Adrenal gland (tissue), 12 donors: Measurements from ENCODE around the gene VENTX. TPM values are rescaled to one million over a fixed set of nuclear protein-coding genes. Genes with fewer than 3 reads are reported as not detected.

Source experiments
- DNase-seq, 7 donors: peaks; one replicate each; pipeline ENCODE4 v3.0.0-alpha.2; 2019 to 2020
- H3K27ac ChIP-seq, 5 donors: fragments of 200-600 bp; sonication (generic) in 4 of 5; 1 replicate in 3 of 5; 2 replicates in 2 of 5; pipeline versions ENCODE4 v1.5.1 to v1.8.0; 2016 to 2020; ENCODE audit warnings: mild to moderate bottlenecking in 1 of 5
- H3K27me3 ChIP-seq: fragments of 200-600 bp; 2 replicates; pipeline ENCODE4 v1.8.0; 2021
- H3K36me3 ChIP-seq, 2 donors: fragments of 200-600 bp; replicated peaks in 1 of 2; 1 replicate in 1 of 2; 2 replicates in 1 of 2; pipeline versions ENCODE4 v1.5.1 to v1.8.0; 2018 to 2022
- H3K4me1 ChIP-seq, 2 donors: fragments of 200-600 bp; replicated peaks in 1 of 2; 1 replicate in 1 of 2; 2 replicates in 1 of 2; pipeline versions ENCODE4 v1.5.1 to v1.8.0; 2018 to 2021
- H3K4me3 ChIP-seq, 4 donors: fragments of 200-600 bp; sonication (generic) in 3 of 4; one replicate each; pipeline ENCODE4 v1.5.1; 2016 to 2018
- H3K9me3 ChIP-seq, 3 donors: fragments of 200-600 bp; sonication (generic) in 1 of 3; replicated peaks in 1 of 3; 1 replicate in 2 of 3; 2 replicates in 1 of 3; pipeline versions ENCODE4 v1.5.1 to v1.8.0; 2016 to 2021
- CTCF ChIP-seq, 6 experiments: fragments of 450-650 bp in 4 of 6; fragments of 200-600 bp in 2 of 6; sonication (generic) in 1 of 6; IDR thresholded peaks; 1 replicate in 5 of 6; 2 replicates in 1 of 6; pipeline versions ENCODE4 v1.5.1 to v1.8.0; 2016 to 2021; ENCODE audit warnings: antibody characterized with exemption in 6 of 6, mild to moderate bottlenecking in 2 of 6, moderate library complexity in 1 of 6
- POLR2A ChIP-seq, 2 donors: fragments of 450-650 bp; IDR thresholded peaks; one replicate each; pipeline ENCODE4 v1.6.1; 2017; ENCODE audit warnings: antibody characterized with exemption in 2 of 2, mild to moderate bottlenecking in 2 of 2, moderate library complexity in 1 of 2
- WGBS, 4 donors: extraction: QIAGEN DNeasy Blood & Tissue Kit in 2 of 4; methylation state at CpG; one replicate each; pipeline versions ENCODE4 v1.1.5 to v1.1.7; 2013 to 2017; 5-methylcytosine and 5-hydroxymethylcytosine counted together
- intact Hi-C, 2 donors: fragments of 100-400 bp; cut with DNase I; formaldehyde crosslinking; loops; one replicate each; pipeline versions ENCODE4 v1.14.1 to v1.15.0; 2022 to 2023
- polyA plus RNA-seq, 3 donors: library from polyadenylated mRNA; stranded (reverse); fragments of 200-250 nt in 2 of 3; fragments of 350-450 nt in 1 of 3; fragmentation: Illumina TruSeq in 1 of 3; extraction: RNeasy Lipid Tissue Mini Kit (QIAGEN cat#74804) in 1 of 3; gene quantifications; one replicate each; pipeline ENCODE4 v1.2.3, GENCODE V29; 2013 to 2014
- total RNA-seq, 9 donors: library from RNA; depleted of rRNA in 4 of 9; stranded (reverse); fragments of >200 nt in 4 of 9; fragments of 120-200 nt in 1 of 9; fragmentation: NEBNext Ultra II Directional in 1 of 9; extraction: Animal tissue kit (Norgen Biotek cat#: 25700) in 1 of 9; gene quantifications; one replicate each; pipeline versions ENCODE4 v1.1.0 to v1.2.4, GENCODE V29; 2013 to 2023
- donor health status: healthy with polysubstance abuse.
- donor health status: Bipolar disorder and iron deficiency.
- donor health status: DM: yes; HTN: yes; CAD: no.
- donor health status: DM: no; HTN: no; CAD: no.
- donor health status: DM: no; HTN: no; CAD: no.
- donor health status: DM: yes; HTN: yes; CAD: no.

VENTX gene
- total and polyA plus RNA-seq, 12 donors, result 0.06 to 4.4 (median 1.4) TPM

DNA sequence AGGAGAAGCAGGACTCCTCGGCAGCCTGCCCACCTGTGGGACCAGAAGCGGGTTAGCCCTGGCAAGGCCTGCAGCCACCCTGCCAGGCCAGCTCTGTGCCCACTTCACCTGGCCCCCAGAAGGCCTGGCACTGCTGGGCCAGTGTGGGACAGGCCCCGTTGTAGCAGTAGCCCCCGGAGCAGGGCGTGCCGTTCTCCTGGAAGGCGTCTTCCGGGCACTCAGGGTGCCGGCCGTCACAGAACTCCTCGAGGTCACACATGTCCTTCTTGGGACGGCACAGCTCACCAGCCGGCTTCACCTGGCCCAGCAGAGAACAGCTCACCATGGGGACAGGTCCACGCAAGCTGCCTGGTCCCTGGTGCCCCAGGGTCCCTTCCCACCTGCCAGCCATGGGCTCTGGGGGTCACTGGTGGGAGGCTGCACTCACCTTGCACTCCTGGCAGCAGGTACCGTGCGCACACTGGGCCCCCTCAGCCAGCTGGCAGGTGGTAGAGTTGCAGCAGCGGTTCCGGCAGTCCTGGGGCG lies 33.2 kb downstream of the VENTX start:
- no peak overlapping the region for H3K4me3 ChIP-seq
- H3K9me3 ChIP-seq, result no peaks in the 10 kb centered on the region
- no peak for TF ChIP-seq POLR2A (IDR thresholded peaks at IDR 0.05)
- TF ChIP-seq CTCF (IDR thresholded peaks at IDR 0.05), result no peak
- no peak overlapping the region for H3K27ac ChIP-seq
- no peaks in the 10 kb centered on the region for H3K4me1 ChIP-seq
- no peaks in the 10 kb centered on the region for H3K36me3 ChIP-seq
- intact Hi-C loops, result no loop called here
- H3K27me3 ChIP-seq, result no peaks in the 10 kb centered on the region
- WGBS, 4 donors, result 87 to 98% (median 95%) methylated on average over 5 to 19 of the region's 19 CpGs
- no peak for DNase-seq

GRCh38 chr10:133271521-133272300 lies 34.1 kb downstream of the VENTX start:
- TF ChIP-seq POLR2A (IDR thresholded peaks at IDR 0.05), result no peak
- no peak for TF ChIP-seq CTCF (IDR thresholded peaks at IDR 0.05)
- no peaks in the 10 kb centered on the region for H3K9me3 ChIP-seq
- H3K27me3 ChIP-seq, result no peaks in the 10 kb centered on the region
- intact Hi-C loops, result no loop called here
- H3K36me3 ChIP-seq, result no peaks in the 10 kb centered on the region
- H3K27ac ChIP-seq, result no peak overlapping the region
- DNase-seq, result no peak
- WGBS, 4 donors, result 86 to 90% (median 89%) methylated on average over 20 to 35 of the region's 35 CpGs
- H3K4me1 ChIP-seq, result peaks cover 0 to 5% of the 10 kb centered on the region in 2 donors
- no peak overlapping the region for H3K4me3 ChIP-seq

DNA sequence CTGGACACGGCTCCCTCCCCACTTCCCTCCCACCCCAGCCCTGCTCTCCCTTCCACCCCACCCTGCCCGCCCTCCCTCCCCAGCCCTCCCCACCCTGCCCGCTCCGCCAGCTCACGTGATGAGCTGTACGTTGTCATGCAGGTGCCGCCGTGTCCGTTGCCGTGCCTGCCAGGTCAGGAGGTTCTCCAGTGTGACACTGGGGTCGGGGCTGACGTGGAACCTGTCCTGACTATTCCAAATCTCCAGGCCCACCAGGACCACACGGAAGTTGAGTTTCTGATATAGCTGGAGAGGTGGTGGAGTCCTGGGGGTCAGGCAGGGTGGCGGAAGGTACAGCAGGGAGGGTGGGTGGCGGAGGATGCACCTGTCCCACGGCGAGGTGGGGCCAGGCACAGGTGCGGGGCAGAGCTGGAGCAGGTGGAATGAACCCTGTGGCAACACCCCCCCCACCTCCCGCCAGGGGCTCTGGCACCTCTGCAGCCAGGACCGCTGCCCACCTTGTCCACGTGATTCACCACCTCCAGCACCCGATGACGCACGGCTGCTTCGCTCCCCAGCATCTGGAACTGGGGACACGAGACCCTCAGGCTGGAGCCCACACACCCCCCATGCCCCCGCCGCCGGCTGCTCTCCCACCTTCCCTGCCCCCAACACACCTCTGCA lies 34.8 kb downstream of the VENTX start:
- no peak for DNase-seq
- peaks cover 0 to 10% of the 10 kb centered on the region in 2 donors for H3K4me1 ChIP-seq
- no peaks in the 10 kb centered on the region for H3K27me3 ChIP-seq
- WGBS, 4 donors, result 82 to 90% (median 87%) methylated on average over 3 to 29 of the region's 29 CpGs
- no peak overlapping the region for H3K27ac ChIP-seq
- H3K36me3 ChIP-seq, result no peaks in the 10 kb centered on the region
- intact Hi-C loops, result no loop called here
- no peak overlapping the region for H3K4me3 ChIP-seq
- TF ChIP-seq POLR2A (IDR thresholded peaks at IDR 0.05), result no peak
- TF ChIP-seq CTCF (IDR thresholded peaks at IDR 0.05), result no peak
- H3K9me3 ChIP-seq, result no peaks in the 10 kb centered on the region

- Histone ChIP-seq H3K4me1 (peaks cover 0 to 15% of the 10 kb centered on the region in 2 donors), H3K36me3 (no peaks in the 10 kb centered on the region)
These were observed 35.3 kb downstream of the VENTX start for GRCh38 chr10:133272964-133273420.

More at GRCh38 chr10:133272964-133273420, 35.3 kb downstream of the VENTX start:
- H3K4me3 ChIP-seq, result no peak overlapping the region
- no peak overlapping the region for H3K27ac ChIP-seq
- intact Hi-C loops, result no loop called here
- H3K9me3 ChIP-seq, result no peaks in the 10 kb centered on the region
- no peak for DNase-seq
- H3K27me3 ChIP-seq, result no peaks in the 10 kb centered on the region
- WGBS, 4 donors, result 91 to 100% (median 94%) methylated on average over 2 to 25 of the region's 25 CpGs
- TF ChIP-seq POLR2A (IDR thresholded peaks at IDR 0.05) (no peak), CTCF (IDR thresholded peaks at IDR 0.05) (no peak)
